Fibroblast of skin of abdomen (primary cell): ENCODE results near the gene MAPK6.
"Not testable (repeated sequence)": the region's sequence is repeated elsewhere in the genome, so short reads cannot be mapped to it uniquely, and the experiment has no call there.

ENCODE experiments used
- DNase-seq: peaks from one replicate; pipeline ENCODE4 v3.0.0-alpha.2; 2013

The MAPK6 gene

DNA sequence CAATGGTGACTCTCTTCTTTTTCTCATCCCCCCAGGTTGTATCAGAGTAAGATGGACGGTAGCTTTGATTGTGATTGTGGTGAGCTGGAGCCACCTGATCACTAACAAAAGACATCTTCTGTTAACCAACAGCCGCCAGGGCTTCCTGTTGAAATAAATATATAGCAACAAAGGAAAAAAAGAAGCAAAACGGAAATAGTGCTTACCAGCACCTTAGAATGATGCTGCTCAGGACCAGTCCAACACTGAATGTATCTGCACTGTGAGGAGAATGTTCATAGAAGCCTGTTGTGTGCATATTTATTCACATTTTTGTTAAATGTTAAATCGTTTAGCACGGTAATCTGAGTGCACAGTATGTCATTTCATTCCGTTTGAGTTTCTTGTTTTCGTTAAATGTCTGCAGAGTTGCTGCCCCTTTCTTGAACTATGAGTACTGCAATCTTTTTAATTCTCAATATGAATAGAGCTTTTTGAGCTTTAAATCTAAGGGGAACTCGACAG is 26.8 kb downstream of the MAPK6 start:
- not testable (repeated sequence) for DNase-seq

DNA sequence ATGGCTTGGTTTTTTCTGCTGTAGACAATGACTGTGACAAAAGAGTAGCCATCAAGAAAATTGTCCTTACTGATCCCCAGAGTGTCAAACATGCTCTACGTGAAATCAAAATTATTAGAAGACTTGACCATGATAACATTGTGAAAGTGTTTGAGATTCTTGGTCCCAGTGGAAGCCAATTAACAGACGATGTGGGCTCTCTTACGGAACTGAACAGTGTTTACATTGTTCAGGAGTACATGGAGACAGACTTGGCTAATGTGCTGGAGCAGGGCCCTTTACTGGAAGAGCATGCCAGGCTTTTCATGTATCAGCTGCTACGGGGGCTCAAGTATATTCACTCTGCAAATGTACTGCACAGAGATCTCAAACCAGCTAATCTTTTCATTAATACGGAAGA is 27.5 kb downstream of the MAPK6 start:
- DNase-seq: not testable (repeated sequence)

DNA sequence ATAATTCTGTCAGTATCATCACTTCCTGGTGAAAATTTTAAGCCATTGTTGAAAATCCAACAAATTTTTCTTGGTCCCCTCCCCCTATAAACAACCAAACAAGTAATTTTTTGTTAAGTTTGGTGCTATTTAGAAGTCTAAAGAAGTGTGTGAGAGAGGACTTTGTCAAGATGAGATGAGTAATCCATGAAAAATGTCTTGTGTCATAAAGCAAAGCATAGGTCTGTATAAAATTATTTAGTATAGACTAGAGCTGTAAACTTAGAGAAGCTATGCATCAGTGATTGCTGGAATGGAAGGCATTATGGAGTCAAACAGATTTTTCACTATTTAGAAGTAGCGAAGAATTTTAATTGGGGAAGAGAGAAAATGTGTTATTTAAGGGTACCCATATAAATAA is 31.4 kb downstream of the MAPK6 start:
- DNase-seq: peak; percentile 73

DNA sequence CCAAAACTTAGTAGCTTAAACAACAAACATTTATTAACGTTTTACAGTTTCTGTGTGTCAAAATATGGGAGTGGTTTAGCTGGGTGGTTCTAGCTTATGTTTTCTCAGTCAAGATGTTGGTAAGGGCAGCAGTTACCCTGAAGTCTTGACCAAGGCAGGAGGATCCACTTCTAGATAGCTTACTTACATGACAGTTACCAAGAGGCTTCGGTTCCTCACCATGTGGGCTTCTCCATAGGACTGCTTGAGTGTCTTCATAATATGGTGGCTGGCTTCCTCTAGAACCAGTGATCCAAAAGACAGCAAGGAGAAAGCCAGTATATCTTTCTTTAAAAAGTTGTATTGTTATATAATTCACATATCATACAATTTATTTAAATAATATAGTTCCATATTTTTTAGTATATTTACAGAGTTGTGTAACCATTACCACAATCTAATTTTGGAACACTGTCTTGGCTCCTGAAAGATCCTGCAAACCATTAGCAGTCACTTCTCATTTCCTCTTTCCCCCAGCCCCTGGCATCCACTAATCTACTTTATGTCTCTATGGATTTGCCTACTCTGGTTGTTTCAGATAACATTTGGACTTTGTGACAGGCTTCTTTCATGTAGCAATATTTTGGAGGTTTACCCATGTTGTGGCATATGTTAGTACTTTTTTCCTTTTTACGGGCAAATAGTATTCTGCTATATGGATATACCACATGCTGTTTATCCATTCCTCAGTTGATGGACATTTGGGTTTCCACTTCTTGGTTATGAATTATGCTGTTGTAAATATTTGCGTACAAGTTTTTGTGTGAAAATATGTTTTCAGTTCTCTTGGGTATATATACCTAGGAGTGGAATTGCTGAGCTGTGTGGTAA is 33.3 kb downstream of the MAPK6 start:
- DNase-seq: no peak

DNA sequence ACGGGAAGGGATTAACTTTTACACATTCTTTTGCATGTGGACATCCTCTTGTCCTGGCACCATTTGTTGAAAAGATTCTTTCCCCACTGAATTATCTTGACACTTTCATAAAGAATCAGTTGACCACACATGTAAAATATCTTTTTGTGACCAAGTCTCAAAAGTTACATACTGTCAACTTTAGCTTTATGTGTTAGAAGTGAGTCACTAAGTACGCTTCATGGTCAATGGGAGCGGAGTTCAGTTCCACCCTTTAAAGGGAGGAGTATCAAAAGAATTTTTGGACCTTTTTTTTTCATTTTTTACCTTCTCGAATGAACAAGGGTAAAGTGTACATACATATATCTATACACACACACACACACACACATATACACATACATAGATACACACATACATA is 35.4 kb downstream of the MAPK6 start:
- DNase-seq: no peak

DNA sequence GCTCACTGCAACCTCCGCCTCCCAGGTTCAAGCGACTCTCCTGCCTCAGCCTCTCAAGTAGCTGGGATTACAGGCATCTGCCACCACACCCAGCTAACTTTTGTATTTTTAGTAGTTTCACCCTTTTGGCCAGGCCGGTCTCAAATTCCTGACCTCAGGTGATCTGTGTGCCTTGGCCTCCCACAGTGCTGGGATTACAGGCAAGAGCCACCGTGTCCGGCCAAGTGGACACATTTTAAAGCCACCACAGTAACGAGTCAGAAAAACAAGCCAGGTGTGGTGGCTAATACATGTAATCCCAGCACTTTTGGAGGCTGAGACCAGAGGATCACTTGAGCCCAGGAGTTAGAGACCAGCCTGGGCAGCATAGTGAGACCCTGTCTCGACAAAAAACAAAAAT is 35.8 kb downstream of the MAPK6 start:
- not testable (repeated sequence) for DNase-seq

DNA sequence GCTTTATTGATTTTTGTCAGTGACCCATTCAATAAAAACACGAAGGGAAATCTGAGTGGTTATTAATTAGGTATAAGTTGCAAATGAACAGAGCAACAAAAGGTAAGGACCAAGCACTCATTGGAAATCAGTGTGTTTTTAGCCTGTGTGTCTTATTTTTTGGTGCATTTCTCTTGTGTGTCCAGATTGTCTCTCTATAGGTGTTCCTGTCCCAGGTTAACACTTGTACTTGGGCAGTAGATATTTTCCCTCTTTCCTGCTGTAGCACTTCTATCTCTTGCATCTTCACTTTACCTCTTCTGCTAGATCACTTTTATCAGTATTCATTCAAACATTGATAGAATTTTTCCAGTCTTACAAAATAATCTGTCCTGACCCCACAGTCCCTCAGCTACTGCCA is 37.0 kb downstream of the MAPK6 start:
- no peak for DNase-seq

DNA sequence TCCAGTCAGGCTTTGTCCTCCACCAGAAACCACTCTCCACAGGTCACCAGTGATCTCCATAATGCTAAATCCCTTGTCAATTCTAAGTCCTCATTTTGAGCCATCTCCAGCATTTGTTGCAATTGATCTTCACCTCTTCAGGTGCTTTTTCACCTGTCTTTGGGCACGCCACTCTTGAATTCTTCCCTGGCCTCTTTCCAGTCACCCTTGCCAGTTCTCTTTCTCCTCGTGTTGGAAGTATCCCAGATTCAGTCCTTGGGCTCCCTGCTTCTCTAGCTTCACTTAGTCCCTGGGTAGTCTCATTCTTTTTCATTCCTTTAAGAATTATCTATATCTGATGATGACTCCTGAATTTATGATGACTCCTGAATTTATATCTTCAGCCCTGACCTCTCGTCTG is 37.5 kb downstream of the MAPK6 start:
- no peak for DNase-seq

DNA sequence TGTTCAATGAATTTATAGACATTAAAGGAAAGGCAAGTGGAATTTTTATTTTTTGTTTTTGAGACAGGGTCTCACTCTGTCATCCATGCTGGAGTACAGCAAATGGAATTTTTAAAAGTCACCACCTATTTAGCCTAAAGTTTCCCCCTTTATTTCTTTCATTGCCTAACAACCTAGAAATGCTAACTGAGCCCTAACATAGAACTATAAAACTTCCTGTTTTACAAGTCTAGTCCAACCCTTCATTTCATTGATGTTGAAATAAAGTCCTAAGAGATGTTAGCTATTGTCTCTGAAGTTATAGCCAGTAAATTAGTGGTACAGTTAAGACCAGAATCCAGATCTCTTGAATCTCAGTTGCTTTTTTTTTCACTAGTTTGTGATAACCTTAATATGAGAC is 39.0 kb downstream of the MAPK6 start:
- no peak for DNase-seq

DNA sequence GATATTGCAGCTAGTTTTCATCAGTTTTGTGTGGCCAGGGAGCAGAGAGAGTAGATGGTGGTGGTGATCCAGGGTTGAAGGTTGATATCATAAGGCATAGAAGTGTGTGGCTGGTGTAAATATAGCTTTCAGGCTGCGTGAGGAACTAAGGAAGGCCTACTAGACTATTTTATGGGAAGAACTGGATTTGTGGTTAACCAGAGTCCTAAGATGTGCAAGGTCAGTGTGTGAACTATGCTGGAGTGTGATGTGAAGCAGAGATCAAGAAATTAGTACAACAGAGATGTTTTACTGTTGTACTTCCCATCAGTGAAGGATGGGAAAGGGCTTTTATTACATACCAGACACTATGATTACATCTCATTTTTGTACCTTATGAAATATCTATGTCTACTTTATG is 41.5 kb downstream of the MAPK6 start:
- no peak for DNase-seq

DNA sequence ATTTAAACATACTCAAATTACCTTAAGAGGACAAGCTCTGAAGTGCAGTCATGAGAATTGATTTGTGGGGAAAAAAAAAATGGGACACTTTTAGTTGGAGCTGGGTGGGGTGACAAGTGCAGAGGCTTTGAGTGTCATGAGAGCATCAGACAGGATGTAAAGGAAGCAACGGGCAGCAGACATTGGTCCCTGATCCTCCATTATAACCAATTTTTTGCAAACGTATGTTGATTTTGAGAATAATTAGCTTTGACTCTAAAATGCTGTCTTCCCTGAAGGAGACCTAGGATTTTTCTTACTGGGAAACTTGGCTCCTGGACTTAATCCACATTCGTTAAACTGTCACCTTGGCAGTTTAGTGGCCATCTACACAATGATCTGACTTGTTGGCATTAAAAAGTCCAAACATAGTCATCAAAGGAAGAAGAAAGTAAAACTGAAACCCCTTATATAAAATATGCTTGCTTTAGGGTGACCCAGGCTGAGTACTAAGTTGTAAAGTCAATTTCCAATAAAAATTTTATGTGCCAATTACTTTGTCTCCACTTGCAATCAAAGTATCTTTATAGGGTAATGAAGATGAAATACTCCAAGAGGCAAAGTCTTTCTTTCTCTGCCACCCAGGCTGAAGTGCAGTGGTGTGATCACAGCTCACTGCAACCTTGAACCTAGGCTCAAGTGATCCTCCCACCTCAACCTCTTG is 48.0 kb downstream of the MAPK6 start:
- no peak for DNase-seq

DNA sequence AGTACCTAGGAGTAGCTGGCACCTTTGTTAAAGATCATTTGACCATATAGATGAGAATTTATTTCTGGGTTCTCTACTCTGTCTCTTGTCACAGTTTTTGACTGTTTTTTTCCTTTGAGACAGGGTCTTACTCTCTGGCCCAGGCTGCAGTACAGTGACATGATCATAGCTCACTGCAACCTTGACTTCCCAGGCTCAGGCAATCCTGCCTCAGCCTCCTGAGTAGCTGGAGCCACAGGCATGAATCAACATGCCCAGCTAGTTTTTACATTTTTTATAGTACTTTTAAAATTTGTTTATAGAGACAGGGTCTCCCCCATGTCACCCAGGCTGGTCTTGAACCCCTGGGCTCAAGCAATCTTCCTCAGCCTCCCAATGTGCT is 48.5 kb downstream of the MAPK6 start:
- DNase-seq: no peak

DNA sequence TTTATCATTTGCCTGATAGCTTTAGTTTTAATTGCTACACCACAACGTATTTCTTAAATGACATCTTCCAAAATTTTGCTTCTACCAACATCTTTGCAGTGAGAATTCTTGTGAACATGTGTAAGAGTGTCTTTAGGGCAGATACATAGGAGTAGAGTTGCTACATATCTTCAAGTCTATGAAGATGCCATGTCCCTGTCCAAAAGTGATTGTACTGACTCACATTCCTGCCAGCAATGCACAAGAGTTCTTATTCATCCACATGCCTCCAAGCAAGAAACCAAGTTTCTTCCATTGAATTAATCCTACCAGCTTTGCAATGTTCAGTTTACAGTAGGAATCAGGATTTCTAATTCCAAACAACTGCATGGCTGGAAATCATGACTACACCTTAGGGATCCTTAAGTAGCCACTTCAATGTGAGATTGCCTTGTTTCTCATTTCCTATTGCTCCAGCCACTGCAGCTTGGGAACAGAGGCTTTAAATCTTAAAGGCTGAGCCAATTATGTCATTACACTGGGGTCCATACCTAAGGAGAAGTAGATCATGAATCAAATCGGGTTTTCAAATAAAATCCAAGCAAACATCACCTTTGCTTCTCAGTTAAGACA is 49.1 kb downstream of the MAPK6 start:
- DNase-seq: peak; percentile 20

DNA sequence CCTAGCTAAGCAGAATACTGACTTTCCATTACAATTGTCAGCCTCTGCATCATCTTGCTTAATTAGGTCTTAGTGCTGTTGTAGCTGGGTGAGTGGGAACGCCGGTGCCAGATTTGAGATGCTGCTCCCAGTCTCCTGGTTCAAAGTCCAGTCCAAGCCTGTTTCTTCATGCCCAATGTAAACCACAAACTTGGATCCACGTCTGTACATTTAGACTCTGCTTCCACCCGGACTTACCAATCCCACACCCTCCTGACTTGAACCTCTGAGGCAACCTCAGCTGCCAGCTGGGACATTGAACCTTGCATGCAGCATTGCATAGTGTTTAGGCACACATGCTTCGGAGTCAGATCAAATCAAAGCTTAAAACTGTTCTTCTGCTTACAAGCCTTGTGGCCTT is 50.5 kb downstream of the MAPK6 start:
- no peak for DNase-seq

DNA sequence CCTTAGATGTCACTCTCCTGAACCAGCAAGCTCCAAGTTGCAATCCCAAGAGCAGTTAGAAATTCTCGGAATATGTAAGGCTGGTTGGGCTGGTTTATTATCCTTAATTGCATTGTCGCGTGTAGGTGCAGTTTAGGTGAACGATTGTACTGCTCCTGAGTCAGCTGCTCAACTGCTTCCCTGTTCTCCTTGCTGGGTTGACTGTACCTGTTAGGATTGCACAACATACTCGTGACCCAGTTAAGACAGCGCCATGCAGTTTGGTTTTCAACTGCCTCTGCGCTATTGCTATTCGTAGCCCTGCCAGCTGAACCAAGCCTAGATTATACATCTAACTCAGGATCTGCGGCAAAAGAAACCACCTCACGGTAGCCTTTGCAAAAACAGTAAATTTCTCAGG is 52.6 kb downstream of the MAPK6 start:
- no peak for DNase-seq

DNA sequence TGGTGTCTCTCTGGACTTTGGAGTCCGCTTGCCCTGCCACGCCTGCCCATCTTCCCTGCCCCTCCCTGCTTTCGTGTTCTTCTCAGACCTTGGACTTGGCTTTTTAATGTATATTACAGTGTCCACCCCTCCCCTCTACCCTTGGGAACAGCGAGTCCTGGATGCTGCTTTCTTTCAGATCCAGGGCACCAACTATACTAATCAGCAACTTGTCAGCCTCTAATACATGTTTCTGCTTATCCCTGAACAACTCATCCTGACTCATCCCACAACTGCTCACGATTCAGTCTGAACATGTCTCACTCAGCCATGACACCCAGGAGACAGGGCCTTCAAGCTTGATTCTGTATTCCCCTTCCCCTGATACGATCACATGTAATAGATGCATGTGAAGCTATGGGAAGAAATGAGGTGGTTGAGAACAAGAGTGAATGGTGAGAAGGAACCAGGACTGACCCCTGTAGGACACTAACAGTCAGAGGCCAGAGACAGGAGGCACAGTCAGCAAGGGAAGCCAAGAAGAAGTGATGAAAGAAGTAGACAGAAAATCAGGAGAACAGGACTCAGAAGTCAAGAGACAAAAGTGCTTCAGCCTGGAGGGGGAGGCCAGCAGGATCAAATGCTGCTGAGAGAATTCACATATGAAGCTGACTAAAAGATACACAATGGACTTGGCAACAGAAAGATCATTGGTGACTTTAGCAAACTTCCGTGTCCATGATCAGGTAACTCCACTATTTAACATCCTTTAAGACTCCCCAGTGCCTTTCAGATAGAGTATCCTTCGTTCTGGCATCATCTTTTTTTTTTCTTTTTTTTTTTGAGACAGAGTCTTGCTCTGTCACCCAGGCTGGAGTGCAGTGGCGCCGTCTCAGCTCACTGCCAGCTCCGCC is 58.1 kb downstream of the MAPK6 start:
- peak; percentile 90 for DNase-seq

DNA sequence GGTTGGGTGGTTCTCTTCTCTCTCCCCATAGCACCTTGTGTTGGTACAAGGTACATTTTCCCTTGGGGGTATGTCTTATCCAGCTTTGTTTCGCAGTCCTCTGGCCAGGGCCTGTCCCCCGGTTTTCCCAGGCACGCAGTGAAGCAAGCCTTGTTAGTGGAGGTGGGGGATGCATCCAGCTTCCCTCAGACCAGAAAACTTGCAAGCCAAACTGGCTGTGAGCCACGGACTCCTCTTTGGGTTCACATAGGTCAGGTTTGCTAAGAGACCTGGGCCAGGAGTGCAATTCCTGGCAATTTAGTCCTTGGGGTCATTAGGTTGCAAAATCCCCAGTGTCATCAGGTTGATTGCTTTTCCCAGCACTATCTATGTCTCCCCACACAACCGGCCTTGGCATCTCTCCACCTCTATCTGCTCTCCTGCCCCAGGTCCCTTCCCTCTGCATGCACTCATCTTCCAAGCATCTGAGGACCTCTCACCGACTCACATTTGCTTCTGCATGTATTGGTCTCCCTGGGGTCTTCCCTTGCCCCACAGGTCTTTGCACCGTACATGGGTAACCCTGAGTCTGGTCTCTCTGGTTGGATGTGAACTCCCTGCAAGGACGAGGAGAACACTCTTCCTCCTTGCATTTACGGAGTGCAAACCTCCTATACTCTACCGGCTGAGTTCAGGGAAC is 59.3 kb downstream of the MAPK6 start:
- no peak for DNase-seq

DNA sequence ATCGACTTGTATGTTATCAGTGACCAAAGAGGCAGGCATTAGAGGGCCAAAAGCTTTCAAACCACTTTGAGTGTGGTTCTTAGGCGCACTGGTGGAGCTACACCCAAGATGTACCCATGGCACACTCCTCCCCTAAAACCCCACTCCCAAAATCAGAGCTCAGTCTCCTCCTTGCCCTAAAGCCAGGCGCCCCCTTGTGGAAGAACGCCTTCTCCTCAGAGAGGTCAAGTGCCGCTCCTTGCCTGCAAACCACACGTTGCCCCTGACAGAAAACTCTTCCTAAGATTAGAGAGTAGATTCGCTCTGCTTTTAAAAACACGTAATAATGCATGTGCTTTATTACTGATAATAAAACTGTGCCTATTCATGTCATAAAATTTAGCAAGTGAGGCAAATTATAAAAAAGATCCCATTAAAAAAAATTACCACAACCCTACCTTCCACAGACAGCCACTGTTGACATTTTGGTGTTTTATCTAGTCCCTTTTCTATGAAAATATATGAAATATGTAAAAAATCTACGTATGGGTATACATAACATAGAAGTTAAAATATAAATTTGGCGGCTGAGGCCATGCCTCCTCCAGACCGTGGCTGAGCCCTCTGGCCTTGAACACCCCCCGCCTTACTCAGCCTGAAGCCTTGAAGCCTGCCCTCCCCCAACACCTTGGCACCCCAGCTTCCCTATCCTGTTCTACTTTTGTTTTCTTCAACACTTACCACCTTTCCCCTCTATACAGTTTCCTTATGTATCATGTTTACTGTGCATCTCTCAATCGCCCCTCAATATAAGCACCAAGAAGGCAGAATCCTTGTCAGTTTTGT is 60.1 kb downstream of the MAPK6 start:
- DNase-seq: peak; percentile 64

DNA sequence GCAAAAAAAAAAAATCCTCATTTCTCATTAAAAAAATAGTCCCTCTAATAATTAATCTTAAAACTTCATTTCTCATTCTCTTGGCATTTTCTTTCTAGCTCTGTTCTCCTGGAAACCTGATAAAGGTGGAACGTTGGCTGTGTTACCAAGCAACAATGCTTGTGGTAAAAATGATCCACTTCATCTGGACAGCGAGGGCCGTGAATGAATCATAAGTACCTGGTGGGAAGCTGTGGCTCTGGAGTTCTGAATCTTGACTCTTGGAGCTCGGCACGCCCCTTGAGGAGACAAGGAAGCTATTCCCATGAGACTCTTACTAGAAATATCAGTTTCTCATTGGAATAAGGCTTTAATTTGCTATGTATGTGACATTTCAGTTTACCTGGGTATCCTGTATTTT is 61.0 kb downstream of the MAPK6 start:
- DNase-seq: no peak

DNA sequence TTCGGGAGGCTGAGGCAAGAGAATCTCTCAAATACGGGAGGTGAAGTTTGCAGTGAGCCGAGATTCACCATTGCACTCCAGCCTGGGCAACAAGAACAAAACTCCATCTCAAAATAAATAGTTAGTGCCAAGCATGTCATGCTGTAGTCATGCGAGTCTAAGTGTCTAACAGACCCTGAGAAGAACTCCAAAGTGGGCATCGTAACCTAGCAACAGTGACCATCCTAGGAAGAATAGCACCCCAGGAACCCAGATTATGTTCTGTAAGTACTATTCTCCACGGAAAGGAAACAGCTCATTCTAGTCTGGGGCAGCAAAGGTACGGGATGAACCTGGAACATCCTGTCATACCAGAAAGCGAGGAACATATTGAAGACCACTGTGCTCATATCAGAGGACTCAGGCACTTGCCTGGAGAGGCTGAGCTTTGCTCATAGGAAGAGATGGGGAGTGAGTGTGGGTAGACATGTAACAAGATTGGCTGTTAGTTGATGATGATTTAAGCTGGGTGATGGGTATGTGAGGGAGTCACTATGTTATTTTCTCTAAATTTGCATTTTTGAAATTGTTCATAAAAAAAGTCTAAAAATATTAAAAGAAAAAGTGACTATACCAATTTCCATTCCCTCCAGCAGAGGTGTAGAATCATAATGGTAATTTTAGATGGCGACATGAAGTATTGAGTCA is 61.8 kb downstream of the MAPK6 start:
- DNase-seq: no peak
